OCI-M2 (cell line): ENCODE results near the gene SP7.

Experiments used
- DNase-seq: peaks from one replicate; lab custom pipeline; 2025; ENCODE audit not compliant: unreplicated experiment; lab: John Stamatoyannopoulos, UW

Gene SP7

GRCh38 chr12:53279283-53279869, 56.8 kb downstream of the SP7 start:
- DNase-seq = no peak

- DNase-seq = no peak
Measured at GRCh38 chr12:53277981-53278380, 58.2 kb downstream of the SP7 start.
